GM12872 (cell line): ENCODE data around the gene RELCH.

ENCODE experiments used
- TF ChIP-seq, protein P1 (sequence below): IDR thresholded peaks from 3 replicates; pipeline ENCODE4 v1.5.1; 2011; ENCODE audit warnings: low read depth, mild to moderate bottlenecking, low read length, moderate library complexity; ENCODE audit not compliant: insufficient read depth

The RELCH gene

DNA sequence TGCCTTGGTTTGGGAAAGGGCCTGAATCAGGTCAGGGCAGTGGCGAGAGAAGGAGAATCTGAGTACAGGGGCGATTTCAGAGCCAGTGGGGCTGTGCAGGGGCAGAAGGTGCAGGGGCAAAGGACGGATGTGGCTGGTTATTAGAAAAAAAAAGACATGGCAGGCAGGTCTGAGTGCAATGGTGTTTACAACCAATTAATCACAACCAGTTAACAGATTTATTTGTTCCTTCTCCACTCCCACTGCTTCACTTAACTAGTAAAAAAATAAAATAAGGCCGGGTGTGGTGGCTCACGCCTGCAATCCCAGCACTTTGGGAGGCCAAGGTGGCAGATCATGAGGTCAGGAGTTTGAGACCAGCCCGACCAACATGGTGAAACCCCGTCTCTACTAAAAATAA, 143.6 kb downstream of the RELCH start:
- TF ChIP-seq, protein P1, sequence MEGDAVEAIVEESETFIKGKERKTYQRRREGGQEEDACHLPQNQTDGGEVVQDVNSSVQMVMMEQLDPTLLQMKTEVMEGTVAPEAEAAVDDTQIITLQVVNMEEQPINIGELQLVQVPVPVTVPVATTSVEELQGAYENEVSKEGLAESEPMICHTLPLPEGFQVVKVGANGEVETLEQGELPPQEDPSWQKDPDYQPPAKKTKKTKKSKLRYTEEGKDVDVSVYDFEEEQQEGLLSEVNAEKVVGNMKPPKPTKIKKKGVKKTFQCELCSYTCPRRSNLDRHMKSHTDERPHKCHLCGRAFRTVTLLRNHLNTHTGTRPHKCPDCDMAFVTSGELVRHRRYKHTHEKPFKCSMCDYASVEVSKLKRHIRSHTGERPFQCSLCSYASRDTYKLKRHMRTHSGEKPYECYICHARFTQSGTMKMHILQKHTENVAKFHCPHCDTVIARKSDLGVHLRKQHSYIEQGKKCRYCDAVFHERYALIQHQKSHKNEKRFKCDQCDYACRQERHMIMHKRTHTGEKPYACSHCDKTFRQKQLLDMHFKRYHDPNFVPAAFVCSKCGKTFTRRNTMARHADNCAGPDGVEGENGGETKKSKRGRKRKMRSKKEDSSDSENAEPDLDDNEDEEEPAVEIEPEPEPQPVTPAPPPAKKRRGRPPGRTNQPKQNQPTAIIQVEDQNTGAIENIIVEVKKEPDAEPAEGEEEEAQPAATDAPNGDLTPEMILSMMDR: no peak

DNA sequence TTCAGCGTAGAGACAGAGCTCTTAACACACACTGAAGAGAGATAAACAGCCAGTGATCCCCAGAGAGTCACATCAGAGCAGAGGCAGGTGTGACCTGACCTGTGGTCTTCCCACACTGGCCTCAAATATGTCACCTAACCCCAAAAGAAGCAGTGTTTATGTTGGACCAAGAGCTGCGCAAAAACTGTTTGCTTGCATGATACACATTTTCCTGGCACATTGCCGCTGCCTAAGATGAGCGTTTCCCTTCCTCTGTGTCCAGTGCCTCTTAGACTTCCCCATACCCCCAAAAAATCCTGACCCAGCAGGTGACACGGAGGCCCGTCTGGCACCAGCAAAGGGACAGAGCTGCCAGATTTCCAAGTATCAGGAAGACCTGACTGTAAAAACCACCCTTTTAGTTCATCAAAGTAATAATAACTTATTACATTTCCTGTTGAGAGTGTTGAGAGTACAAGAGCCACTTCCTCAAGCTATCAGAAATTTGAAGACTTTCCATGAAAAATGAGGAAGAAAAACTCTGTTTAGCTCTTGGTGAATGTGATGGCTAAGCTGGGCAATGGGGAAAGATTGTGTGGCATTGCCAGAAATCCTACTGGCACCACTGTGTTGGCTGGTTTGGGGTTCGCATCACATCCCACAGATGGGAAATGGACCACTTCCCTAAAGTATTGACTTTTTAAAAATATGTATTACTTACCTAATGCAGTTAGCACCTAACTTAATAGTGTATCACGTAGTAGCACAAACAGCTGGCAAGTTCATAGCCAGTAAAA, 144.7 kb downstream of the RELCH start:
- TF ChIP-seq, protein P1: no peak

DNA sequence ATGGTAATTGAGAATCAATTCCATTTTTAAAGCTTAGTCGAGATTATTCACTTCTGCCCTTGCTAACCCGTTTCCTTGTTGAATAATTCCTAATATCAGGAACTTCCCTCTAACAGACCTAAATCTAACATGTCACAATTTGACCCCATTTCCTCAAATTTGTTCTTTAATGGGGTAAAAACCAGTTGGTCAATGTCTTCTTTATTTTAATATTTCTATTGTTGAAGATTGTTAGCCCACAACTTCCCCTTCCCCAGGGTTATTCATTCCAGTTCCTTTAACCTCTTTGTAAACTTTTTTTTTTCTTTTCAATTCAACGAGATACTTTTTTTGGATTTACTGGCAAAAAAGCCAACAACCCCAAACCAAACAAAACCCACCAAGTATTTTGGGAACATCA, 145.4 kb downstream of the RELCH start:
- TF ChIP-seq, protein P1: no peak

DNA sequence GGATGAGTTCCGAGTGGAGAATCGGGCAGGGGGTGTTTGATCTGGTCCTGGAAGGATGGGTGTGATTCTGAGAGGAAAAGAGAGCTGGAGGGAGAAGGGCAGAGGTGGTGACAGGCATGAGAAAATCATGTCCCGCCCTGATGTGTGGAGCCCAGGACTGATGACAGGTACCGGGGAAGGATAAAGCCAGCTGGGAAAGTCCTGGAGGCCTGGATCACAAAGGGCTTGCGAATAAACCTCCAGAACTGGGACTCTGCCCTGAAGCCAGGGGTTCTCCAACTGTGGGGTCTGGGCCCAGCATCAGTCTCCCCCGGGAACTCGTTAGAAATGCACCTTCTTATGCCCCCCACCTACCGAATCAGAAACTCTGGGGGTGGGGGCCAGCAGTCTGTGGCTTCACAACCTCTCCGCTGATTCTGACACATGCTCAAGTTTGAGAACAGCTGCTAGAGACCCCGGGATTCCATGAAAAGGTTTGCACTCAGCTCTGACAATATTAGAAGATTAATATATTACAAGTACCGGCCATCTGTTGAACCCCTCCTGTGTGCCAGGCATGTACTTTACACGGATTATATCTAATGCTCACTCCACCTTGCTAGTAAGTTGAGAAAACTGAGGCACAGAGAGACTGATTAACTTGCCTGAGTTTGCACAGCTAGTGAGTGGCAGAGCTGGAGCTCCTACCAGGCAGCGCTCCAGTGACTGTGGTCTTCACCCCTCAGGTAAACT, 146.1 kb downstream of the RELCH start:
- TF ChIP-seq, protein P1: no peak

DNA sequence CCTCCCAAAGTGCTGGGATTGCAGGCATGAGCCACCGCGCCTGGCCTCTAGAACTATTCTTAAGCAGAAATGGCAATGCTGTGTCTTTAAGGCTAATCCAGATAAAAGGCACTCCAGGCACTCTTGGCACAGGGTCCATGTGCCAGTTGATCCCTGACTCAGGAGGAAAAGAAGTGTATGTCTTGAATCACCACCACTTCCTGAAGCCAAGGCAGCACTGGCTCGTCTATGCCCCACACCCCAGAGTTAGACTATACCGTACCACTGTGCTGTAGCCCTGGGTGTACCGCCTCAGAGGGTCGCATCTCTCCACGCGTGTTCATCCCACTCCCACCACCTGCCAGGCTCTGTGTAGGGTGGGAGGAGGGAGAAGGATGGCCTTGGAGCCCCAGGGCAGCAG, 147.1 kb downstream of the RELCH start:
- TF ChIP-seq, protein P1: no peak

DNA sequence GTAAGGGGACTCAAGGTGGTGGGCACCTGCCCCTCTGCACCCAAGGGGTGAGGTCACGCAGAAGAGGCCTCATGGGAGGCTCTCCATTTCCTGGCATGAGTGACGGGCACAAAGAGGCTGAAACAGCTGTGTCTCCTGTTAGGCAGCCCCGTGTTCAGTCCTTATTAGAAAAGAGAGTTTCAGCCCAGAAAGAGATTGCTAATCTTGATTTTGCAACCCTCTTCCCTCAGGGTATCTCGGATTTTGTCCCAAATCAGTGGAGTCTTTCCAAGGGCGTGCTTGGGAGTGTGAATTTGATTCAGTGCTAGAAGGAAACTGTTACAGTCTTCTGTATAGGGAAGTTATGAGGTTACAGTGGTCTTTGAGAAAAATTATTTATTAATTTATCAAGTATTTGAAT, 148.4 kb downstream of the RELCH start:
- TF ChIP-seq, protein P1: no peak

DNA sequence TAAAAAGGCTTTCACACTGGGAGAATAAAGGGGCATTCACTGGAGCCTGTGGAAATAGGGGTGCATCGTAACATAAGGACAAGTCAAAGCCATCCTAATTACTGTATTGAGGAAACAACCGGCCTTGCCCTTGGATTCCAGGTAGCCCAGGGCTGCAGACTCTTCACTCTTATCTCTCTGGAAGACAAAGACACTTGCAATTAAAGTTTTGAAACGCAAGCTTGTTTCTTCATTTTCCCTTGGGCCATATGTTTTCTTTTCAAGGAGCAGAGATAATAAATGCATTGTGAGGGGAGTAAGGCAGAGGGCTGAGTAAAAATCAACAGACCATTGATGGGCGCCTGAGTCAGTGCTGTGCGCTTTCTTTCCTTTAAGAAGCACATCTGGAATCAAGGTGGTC, 149.6 kb downstream of the RELCH start:
- TF ChIP-seq, protein P1: no peak
